Measurements from ENCODE around the gene CDKN2B. TPM values are rescaled to one million over a fixed set of nuclear protein-coding genes. Genes with fewer than 3 reads are reported as not detected.
A peak's percentile ranks its signal among the peaks of the same experiment; 100 is the strongest.

Gene CDKN2B
- total and polyA plus RNA-seq, 2 experiments from 2014 or later, result 15.1 to 18.6 TPM

DNA sequence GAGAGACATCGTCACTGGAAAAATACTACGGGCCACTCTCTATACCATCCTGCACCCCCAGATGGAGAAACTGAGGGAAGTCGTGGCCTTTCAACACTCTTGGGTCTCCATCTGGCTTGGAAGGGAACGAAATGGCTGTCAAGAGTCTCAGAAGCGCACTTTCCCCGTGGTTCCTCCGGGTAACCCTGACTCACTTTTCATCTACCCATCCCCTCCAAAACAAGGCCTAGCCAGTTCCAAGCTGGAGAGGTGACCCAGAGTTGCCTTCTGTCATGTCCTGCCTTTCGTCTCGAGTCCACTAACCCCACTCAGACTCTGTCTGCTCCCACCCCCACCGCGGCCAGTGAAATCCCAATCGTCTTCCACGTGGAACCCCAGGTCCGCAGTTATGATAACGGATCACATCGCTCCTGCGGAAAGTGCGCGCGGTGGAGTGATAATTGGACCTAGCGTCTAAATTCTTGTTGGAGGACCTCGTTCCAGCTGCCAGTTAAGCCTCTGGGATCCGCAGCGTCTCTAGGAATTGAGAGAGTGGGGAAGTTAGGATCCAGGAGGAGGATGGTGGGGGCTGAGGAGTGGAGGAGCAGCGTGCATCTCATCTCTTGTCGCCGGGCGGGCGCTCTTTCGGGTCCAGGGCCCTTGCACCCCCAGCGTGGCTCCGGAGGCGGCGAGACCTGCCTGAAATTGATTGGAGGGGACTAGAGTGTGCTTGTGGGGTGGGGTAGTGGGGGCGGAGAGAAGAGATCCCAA is 19.5 kb downstream of the CDKN2B start:
- Histone ChIP-seq H3K4me2 (no peak overlapping the region), H3K4me1 (ENCODE audit: insufficient read depth) (no peaks in the 10 kb centered on the region), H3K9me2 (replicated peaks; ENCODE audit: insufficient read depth) (no peaks in the 10 kb centered on the region), H3K4me3 (no peak overlapping the region), H3K27me3 (peaks cover 94% of the 10 kb centered on the region), H3K9me3 (ENCODE audit: low read depth) (no peaks in the 10 kb centered on the region), H3K36me3 (replicated peaks; ENCODE audit: insufficient read depth, low read depth) (no peaks in the 10 kb centered on the region), H3K27ac (no peak overlapping the region), H3K79me2 (no peaks in the 10 kb centered on the region), H2AFZ (no peak overlapping the region), H4K20me1 (ENCODE audit: insufficient read depth, poor library complexity, severe bottlenecking) (no peaks in the 10 kb centered on the region)
- peak; percentile 49 for TF ChIP-seq EZH2 (IDR thresholded peaks at IDR 0.05; ENCODE audit: borderline replicate concordance)
- TF ChIP-seq EZH2phosphoT487 (IDR thresholded peaks at IDR 0.05; ENCODE audit: low read depth, severe bottlenecking, unreplicated experiment), result peak; percentile 22
- no peak for TF ChIP-seq CTCF (IDR thresholded peaks at IDR 0.05; ENCODE audit: poor library complexity)
- WGBS (ENCODE audit: low lambda C conversion rate, missing lambda C conversion rate), result 11% methylated on average over 35 of the region's 35 CpGs
- DNase-seq (ENCODE audit: low spot score), result no peak

- H3K9me2 ChIP-seq (replicated peaks; ENCODE audit: insufficient read depth), result no peaks in the 10 kb centered on the region
- TF ChIP-seq EZH2phosphoT487 (IDR thresholded peaks at IDR 0.05; ENCODE audit: low read depth, severe bottlenecking, unreplicated experiment) (no peak), EZH2 (IDR thresholded peaks at IDR 0.05; ENCODE audit: borderline replicate concordance) (no peak)
- H4K20me1 ChIP-seq (ENCODE audit: insufficient read depth, poor library complexity, severe bottlenecking), result no peaks in the 10 kb centered on the region
- no peak overlapping the region for H3K4me2 ChIP-seq
- H3K36me3 ChIP-seq (replicated peaks; ENCODE audit: insufficient read depth, low read depth), result no peaks in the 10 kb centered on the region
- no peaks in the 10 kb centered on the region for H3K79me2 ChIP-seq
- H3K27me3 ChIP-seq, result peaks cover 99% of the 10 kb centered on the region
- H2AFZ ChIP-seq, result no peak overlapping the region
- H3K9me3 ChIP-seq (ENCODE audit: low read depth), result no peaks in the 10 kb centered on the region
- 29% methylated on average over 9 of the region's 9 CpGs for WGBS (ENCODE audit: low lambda C conversion rate, missing lambda C conversion rate)
- no peak for DNase-seq (ENCODE audit: low spot score)
- H3K27ac ChIP-seq, result no peak overlapping the region
- no peaks in the 10 kb centered on the region for H3K4me1 ChIP-seq (ENCODE audit: insufficient read depth)
- H3K4me3 ChIP-seq, result no peak overlapping the region
Measured at GRCh38 chr9:21988056-21988990, 20.8 kb downstream of the CDKN2B start.

DNA sequence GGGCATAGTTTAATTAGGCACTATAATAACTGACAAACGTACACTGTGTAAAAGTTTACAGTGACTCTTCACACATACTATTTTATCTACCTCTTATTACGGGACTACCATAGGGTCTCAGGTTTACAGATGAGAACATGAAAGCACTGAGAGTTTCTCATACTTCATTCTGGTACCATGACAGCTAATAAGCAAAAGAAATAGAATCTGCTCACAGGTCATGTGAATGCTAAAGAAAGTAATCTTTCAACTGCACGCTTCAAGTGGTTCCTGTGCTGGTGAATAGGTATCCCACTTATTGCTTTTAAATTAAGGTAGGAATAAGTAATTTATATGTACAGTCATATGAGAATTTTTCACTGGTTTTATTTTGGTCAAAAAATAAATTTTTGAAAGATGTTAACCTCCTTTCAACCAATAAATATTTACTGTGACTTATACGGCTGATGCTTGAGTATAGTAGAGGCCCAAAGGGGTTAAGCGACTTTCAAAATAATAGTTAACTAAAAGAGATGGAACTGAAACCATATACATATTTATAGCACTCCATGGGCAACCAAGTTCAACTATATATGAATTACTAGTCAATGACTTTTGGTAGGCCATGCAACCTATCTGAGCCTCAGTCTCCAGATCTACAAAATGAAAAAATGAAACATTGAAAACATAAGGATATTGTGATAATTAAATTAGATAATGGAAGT is 23.0 kb downstream of the CDKN2B start:
- Histone ChIP-seq H3K36me3 (replicated peaks; ENCODE audit: insufficient read depth, low read depth) (no peaks in the 10 kb centered on the region), H3K4me2 (no peak overlapping the region), H3K9me3 (ENCODE audit: low read depth) (no peaks in the 10 kb centered on the region), H3K27me3 (peaks cover 100% of the 10 kb centered on the region), H4K20me1 (ENCODE audit: insufficient read depth, poor library complexity, severe bottlenecking) (no peaks in the 10 kb centered on the region), H2AFZ (no peak overlapping the region), H3K4me3 (no peak overlapping the region), H3K27ac (no peak overlapping the region), H3K9me2 (replicated peaks; ENCODE audit: insufficient read depth) (no peaks in the 10 kb centered on the region), H3K79me2 (no peaks in the 10 kb centered on the region), H3K4me1 (ENCODE audit: insufficient read depth) (no peaks in the 10 kb centered on the region)
- no peak for DNase-seq (ENCODE audit: low spot score)
- TF ChIP-seq CTCF (IDR thresholded peaks at IDR 0.05; ENCODE audit: poor library complexity) (no peak), EZH2 (IDR thresholded peaks at IDR 0.05; ENCODE audit: borderline replicate concordance) (no peak), EZH2phosphoT487 (IDR thresholded peaks at IDR 0.05; ENCODE audit: low read depth, severe bottlenecking, unreplicated experiment) (no peak)
- WGBS (ENCODE audit: low lambda C conversion rate, missing lambda C conversion rate), result 68% methylated on average over 5 of the region's 5 CpGs

Data from hepatocyte (in vitro differentiated cells).